NCI-H524 treated with DMSO at 0.1 percent for 48 hours (cell line): ENCODE measurements around the gene DNER.
"Not testable (repeated sequence)": the region's sequence is repeated elsewhere in the genome, so short reads cannot be mapped to it uniquely, and the experiment has no call there.

Experiments
- DNase-seq: peaks from one replicate; lab custom pipeline; 2025; lab: John Stamatoyannopoulos, UW

The DNER gene

DNA sequence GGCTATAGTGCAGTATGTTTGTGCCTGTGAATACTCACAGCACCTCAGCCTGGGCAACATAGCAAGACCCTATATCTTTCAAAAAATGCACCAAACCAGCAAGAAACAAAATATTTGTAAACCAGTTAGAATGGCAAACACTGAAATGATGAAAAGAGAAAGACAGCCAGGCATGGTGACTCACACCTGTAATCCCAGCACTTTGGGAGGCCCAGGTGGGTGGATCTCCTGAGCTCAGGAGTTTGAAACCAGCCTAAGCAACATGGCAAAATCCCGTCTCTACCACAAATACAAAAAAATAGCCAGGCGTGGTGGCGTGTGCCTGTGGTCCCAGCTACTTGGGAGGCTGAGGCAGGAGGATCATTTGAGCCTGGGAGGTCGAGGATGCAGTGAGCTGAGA, 375.2 kb downstream of the DNER start:
- not testable (repeated sequence) for DNase-seq

DNA sequence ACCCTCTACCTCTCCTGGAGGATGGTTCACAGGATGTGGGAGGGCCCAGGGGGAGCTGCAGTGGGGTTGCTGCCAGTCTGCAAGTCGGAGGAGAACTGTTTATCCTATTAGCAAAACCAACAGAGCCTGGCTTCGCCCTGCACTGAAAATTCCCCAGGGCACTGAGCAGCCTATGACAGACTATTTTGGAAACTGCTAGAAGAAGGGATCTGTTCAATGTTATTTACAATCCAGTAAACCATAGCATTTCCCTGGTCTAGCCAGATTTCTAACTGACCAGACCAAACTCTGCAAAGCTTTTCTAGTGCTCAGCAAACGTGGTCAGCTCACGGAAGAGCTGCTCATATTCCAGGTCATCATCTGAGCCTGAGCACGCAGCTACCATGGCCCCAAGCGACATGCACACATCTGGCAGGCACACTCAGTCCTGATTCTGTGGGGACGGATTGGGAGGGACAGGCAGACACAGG, 378.4 kb downstream of the DNER start:
- DNase-seq = no peak

DNA sequence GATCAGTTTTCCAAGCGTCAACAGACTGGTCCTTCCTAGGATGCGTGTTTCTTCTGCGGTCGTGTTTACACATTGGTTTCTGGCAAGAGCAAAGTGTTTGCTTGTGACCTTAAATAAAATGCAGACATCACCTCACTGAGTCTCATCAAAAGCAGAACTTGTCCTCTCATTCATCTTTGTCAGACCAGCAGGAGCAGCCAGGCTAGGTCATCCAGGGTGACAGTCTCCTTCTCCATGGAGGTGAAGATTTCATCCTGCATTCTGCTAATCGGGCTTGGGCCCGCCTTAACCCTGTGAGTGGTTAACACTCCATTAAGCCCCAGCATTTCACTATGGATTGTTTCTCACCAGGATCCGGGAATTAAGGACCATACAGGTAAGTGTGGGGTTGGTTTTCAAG, 379.0 kb downstream of the DNER start:
- DNase-seq = no peak

DNA sequence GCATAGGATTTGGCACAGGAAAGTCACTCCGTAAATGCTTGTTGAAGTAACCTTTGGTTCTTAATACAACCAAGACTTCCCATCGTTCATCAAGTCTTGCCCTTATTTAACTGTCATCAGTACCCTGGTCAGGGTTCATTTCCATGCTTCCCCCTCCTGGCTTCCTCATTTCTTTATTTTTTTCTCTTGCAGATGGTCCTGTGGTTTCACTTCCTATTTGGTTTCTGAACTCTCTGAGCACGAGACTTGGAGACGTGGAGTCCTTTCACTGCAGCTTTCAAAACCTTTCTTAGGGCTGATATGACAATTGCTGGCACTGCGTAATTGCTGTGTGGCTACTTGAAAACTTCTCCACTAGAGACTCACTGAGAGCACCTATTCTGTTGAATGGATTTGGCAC, 383.4 kb downstream of the DNER start:
- DNase-seq = no peak

DNA sequence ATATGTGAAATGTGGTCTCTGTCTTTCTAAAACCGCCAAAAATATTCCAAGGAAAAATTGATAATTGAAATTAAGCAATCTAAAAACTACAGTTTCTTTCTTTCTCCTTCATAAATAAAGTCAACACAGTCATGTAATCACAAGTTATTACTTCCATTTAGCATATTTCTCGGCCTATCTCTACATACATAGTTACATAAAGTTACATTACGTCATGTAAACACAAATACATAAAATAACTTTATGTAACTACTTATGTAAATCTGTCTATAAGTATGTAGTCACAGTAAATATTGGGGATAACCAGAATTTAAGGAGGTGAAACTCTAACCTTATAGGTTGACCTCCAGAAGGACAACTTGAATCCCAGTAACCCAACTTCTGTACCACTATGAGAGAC, 394.8 kb downstream of the DNER start:
- no peak for DNase-seq

DNA sequence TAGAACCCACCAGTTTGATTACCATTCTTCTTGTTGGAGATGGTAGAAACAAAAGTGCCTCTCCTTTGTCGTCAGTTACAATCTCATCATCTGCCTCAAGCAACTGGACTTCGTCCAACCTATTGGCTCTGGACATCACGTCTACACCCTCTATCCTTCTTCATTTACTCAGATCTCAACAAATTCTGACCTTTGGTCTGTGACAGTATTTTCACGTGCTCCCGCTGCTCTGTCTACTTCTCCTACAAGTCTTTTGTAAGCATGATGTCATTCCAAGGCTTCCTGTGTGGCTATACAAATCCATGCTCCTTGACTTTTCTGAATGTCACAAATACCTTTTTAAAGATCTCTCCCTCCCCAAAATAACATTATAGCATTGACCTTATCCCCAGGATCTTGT, 400.2 kb downstream of the DNER start:
- DNase-seq = no peak

DNA sequence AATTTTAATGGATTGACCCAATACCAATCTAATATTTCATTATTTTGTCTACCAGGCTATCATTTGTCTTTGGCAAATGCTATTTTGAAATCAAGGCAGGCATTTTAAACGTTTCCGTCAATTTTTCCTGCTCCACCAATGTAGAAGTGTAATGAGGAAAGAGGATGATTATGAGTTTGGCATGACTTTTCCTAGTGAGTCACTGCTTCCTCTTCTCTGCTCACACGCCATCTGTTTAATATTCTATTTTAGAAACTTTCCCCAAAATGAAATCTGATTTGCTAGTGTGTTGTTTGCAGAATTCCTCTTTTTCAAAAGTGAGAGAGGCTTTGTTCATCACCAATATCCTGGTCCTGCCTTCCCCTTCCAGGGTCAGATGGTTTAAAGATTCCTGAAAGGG, 400.8 kb downstream of the DNER start:
- no peak for DNase-seq
